Naive thymus-derived CD8-positive, alpha-beta T cell (primary cell): ENCODE measurements around the gene TMEM176B. TPM values are rescaled to one million over a fixed set of nuclear protein-coding genes. Genes with fewer than 3 reads are reported as not detected.

Experiments used
- polyA plus RNA-seq, 3 donors: library from polyadenylated mRNA; unstranded; fragments of 300-500 nt; fragmentation: Illumina TruSeq; gene quantifications; one replicate each; pipeline ENCODE4 v1.2.3, GENCODE V29; 2021
- total RNA-seq, 8 experiments: library from RNA in 2 of 8; stranded (reverse) in 2 of 8; gene quantifications; one replicate each; pipeline ENCODE4 v1.2.3 and lab custom pipeline; 2021 to 2026

Gene TMEM176B
- total and polyA plus RNA-seq, 5 experiments from 2014 or later = 0.69 TPM; not detected in 4

Other genes starting within 250 kb of the TMEM176B start
- 100 to 1,000 TPM; 381 to 403 TPM for gene GIMAP4, start 233.0 kb downstream of the TMEM176B start, total RNA-seq
- gene GIMAP4, start 233.0 kb downstream of the TMEM176B start, polyA plus RNA-seq = 100 to 1,000 TPM; 233 to 526 (median 341) TPM
- gene GIMAP6, start 168.0 kb downstream of the TMEM176B start, total RNA-seq = 100 to 1,000 TPM; 213 to 216 TPM
- gene GIMAP6, start 168.0 kb downstream of the TMEM176B start, polyA plus RNA-seq = 100 to 1,000 TPM; 115 to 173 (median 121) TPM
- gene GIMAP2, start 114.7 kb downstream of the TMEM176B start, total RNA-seq = 100 to 1,000 TPM; 231 to 238 TPM
- 100 to 1,000 TPM in 1 of 3 donors, 10 to 100 TPM in 2; 89.3 to 102 (median 93.8) TPM for gene GIMAP2, start 114.7 kb downstream of the TMEM176B start, polyA plus RNA-seq
- 100 to 1,000 TPM; 119 TPM for gene GIMAP1, start 83.8 kb downstream of the TMEM176B start, total RNA-seq
- 10 to 100 TPM; 48.0 to 87.4 (median 67.1) TPM for gene GIMAP1, start 83.8 kb downstream of the TMEM176B start, polyA plus RNA-seq
- gene GIMAP5, start 62.9 kb downstream of the TMEM176B start, total RNA-seq = 100 to 1,000 TPM; 342 to 364 TPM
- 100 to 1,000 TPM; 320 to 506 (median 401) TPM for gene GIMAP5, start 62.9 kb downstream of the TMEM176B start, polyA plus RNA-seq
- under 1 TPM in 1 of 2 experiments, not detected in 1; 0.88 TPM for gene TMEM176A, start 405 bp upstream of the TMEM176B start, total RNA-seq
- under 1 TPM in 2 of 3 donors, not detected in 1; 0.18 to 0.62 TPM for gene TMEM176A, start 405 bp upstream of the TMEM176B start, polyA plus RNA-seq
- not detected for gene AOC1, start 52.2 kb upstream of the TMEM176B start, total RNA-seq
- gene AOC1, start 52.2 kb upstream of the TMEM176B start, polyA plus RNA-seq = not detected
- gene KCNH2, start 178.0 kb upstream of the TMEM176B start, total RNA-seq = 1 to 10 TPM; 1.3 to 1.6 TPM
- 1 to 10 TPM in 2 of 3 donors, under 1 TPM in 1; 0.45 to 2.5 (median 1.5) TPM for gene KCNH2, start 178.0 kb upstream of the TMEM176B start, polyA plus RNA-seq
- 1 to 10 TPM; 1.7 to 1.8 TPM for gene NOS3, start 190.7 kb upstream of the TMEM176B start, total RNA-seq
- 1 to 10 TPM; 1.4 to 3.3 (median 2.0) TPM for gene NOS3, start 190.7 kb upstream of the TMEM176B start, polyA plus RNA-seq
- gene ATG9B, start 224.1 kb upstream of the TMEM176B start, total RNA-seq = 10 to 100 TPM; 34.6 to 42.2 TPM
- 10 to 100 TPM in 2 of 3 donors, 1 to 10 TPM in 1; 9.2 to 39.1 (median 24.7) TPM for gene ATG9B, start 224.1 kb upstream of the TMEM176B start, polyA plus RNA-seq
- 10 to 100 TPM; 71.3 to 74.7 TPM for gene ABCB8, start 228.1 kb upstream of the TMEM176B start, total RNA-seq
- 10 to 100 TPM; 17.1 to 18.4 (median 17.4) TPM for gene ABCB8, start 228.1 kb upstream of the TMEM176B start, polyA plus RNA-seq
- gene ASIC3, start 248.2 kb upstream of the TMEM176B start, total RNA-seq = 10 to 100 TPM; 13.5 TPM
- not detected for gene ASIC3, start 248.2 kb upstream of the TMEM176B start, polyA plus RNA-seq